ENCODE measurements around the gene RNF220.
"Not testable (repeated sequence)": the region's sequence is repeated elsewhere in the genome, so short reads cannot be mapped to it uniquely, and the experiment has no call there.

The RNF220 gene

GRCh38 chr1:44651069-44651468 is 246.0 kb downstream of the RNF220 start:
- Histone ChIP-seq H3K36me3 (ENCODE audit: insufficient read depth, low read length) (no peaks in the 10 kb centered on the region; the same call in none of the 2 replicates), H3K9ac (ENCODE audit: low read depth, low read length) (no peak overlapping the region), H3K9me3 (ENCODE audit: control insufficient read depth, insufficient read depth, low read length) (no peaks in the 10 kb centered on the region), H3K4me1 (ENCODE audit: insufficient read depth, low read length) (no peaks in the 10 kb centered on the region; the same call in 1 of the 2 replicates)

- Histone ChIP-seq H3K9me3 (ENCODE audit: control insufficient read depth, insufficient read depth, low read length) (no peaks in the 10 kb centered on the region), H3K9ac (ENCODE audit: low read depth, low read length) (no peak overlapping the region), H3K4me1 (ENCODE audit: insufficient read depth, low read length) (no peaks in the 10 kb centered on the region; the same call in 1 of the 2 replicates), H3K36me3 (ENCODE audit: insufficient read depth, low read length) (no peaks in the 10 kb centered on the region; the same call in none of the 2 replicates)
Observed at GRCh38 chr1:44652445-44653106, 247.5 kb downstream of the RNF220 start.

- H3K9me3 ChIP-seq (ENCODE audit: control insufficient read depth, insufficient read depth, low read length), result no peaks in the 10 kb centered on the region
- no peaks in the 10 kb centered on the region; the same call in 1 of the 2 replicates for H3K4me1 ChIP-seq (ENCODE audit: insufficient read depth, low read length)
- H3K9ac ChIP-seq (ENCODE audit: low read depth, low read length), result no peak overlapping the region
- no peaks in the 10 kb centered on the region; the same call in 1 of the 2 replicates for H3K36me3 ChIP-seq (ENCODE audit: insufficient read depth, low read length)
Observed at GRCh38 chr1:44653107-44653964, 248.3 kb downstream of the RNF220 start.

GRCh38 chr1:44654621-44655187 is 249.6 kb downstream of the RNF220 start:
- H3K36me3 ChIP-seq (ENCODE audit: insufficient read depth, low read length), result no peaks in the 10 kb centered on the region
- no peak overlapping the region for H3K9ac ChIP-seq (ENCODE audit: low read depth, low read length)
- no peaks in the 10 kb centered on the region for H3K9me3 ChIP-seq (ENCODE audit: control insufficient read depth, insufficient read depth, low read length)
- H3K4me1 ChIP-seq (ENCODE audit: insufficient read depth, low read length), result no peaks in the 10 kb centered on the region; the same call in 1 of the 2 replicates

- Histone ChIP-seq H3K9me3 (ENCODE audit: control insufficient read depth, insufficient read depth, low read length) (no peaks in the 10 kb centered on the region), H3K36me3 (ENCODE audit: insufficient read depth, low read length) (no peaks in the 10 kb centered on the region), H3K4me1 (ENCODE audit: insufficient read depth, low read length) (no peaks in the 10 kb centered on the region), H3K9ac (ENCODE audit: low read depth, low read length) (no peak overlapping the region)
Observed at GRCh38 chr1:44655609-44656008, 250.6 kb downstream of the RNF220 start.

- Histone ChIP-seq H3K9me3 (ENCODE audit: control insufficient read depth, insufficient read depth, low read length) (no peaks in the 10 kb centered on the region), H3K9ac (ENCODE audit: low read depth, low read length) (no peak overlapping the region), H3K36me3 (ENCODE audit: insufficient read depth, low read length) (no peaks in the 10 kb centered on the region), H3K4me1 (ENCODE audit: insufficient read depth, low read length) (0 out of 2 replicates have a peak, but pooled peaks cover 4% of the 10 kb centered on the region)
Observed at GRCh38 chr1:44659566-44659965, 254.5 kb downstream of the RNF220 start.

- Histone ChIP-seq H3K36me3 (ENCODE audit: insufficient read depth, low read length) (no peaks in the 10 kb centered on the region), H3K4me1 (ENCODE audit: insufficient read depth, low read length) (0 out of 2 replicates have a peak, but pooled peaks cover 4% of the 10 kb centered on the region), H3K9me3 (ENCODE audit: control insufficient read depth, insufficient read depth, low read length) (no peaks in the 10 kb centered on the region), H3K9ac (ENCODE audit: low read depth, low read length) (no peak overlapping the region)
Observed at GRCh38 chr1:44660176-44660575, 255.1 kb downstream of the RNF220 start.

- no peak overlapping the region for H3K9ac ChIP-seq (ENCODE audit: low read depth, low read length)
- H3K9me3 ChIP-seq (ENCODE audit: control insufficient read depth, insufficient read depth, low read length), result no peaks in the 10 kb centered on the region
- 0 out of 2 replicates have a peak, but pooled peaks cover 4% of the 10 kb centered on the region for H3K4me1 ChIP-seq (ENCODE audit: insufficient read depth, low read length)
- no peaks in the 10 kb centered on the region for H3K36me3 ChIP-seq (ENCODE audit: insufficient read depth, low read length)
Observed at GRCh38 chr1:44661781-44662682, 257.0 kb downstream of the RNF220 start.

GRCh38 chr1:44662683-44663030 is 257.6 kb downstream of the RNF220 start:
- 0 out of 2 replicates have a peak, but pooled peaks cover 4% of the 10 kb centered on the region for H3K4me1 ChIP-seq (ENCODE audit: insufficient read depth, low read length)
- no peaks in the 10 kb centered on the region for H3K36me3 ChIP-seq (ENCODE audit: insufficient read depth, low read length)
- H3K9me3 ChIP-seq (ENCODE audit: control insufficient read depth, insufficient read depth, low read length), result no peaks in the 10 kb centered on the region
- H3K9ac ChIP-seq (ENCODE audit: low read depth, low read length), result no peak overlapping the region

GRCh38 chr1:44663417-44663816 is 258.4 kb downstream of the RNF220 start:
- 0 out of 2 replicates have a peak, but pooled peaks cover 4% of the 10 kb centered on the region for H3K4me1 ChIP-seq (ENCODE audit: insufficient read depth, low read length)
- H3K9me3 ChIP-seq (ENCODE audit: control insufficient read depth, insufficient read depth, low read length), result no peaks in the 10 kb centered on the region
- H3K36me3 ChIP-seq (ENCODE audit: insufficient read depth, low read length), result no peaks in the 10 kb centered on the region
- no peak overlapping the region for H3K9ac ChIP-seq (ENCODE audit: low read depth, low read length)

- Histone ChIP-seq H3K9me3 (ENCODE audit: control insufficient read depth, insufficient read depth, low read length) (no peaks in the 10 kb centered on the region), H3K4me1 (ENCODE audit: insufficient read depth, low read length) (0 out of 2 replicates have a peak, but pooled peaks cover 4% of the 10 kb centered on the region), H3K9ac (ENCODE audit: low read depth, low read length) (no peak overlapping the region), H3K36me3 (ENCODE audit: insufficient read depth, low read length) (no peaks in the 10 kb centered on the region)
Observed at GRCh38 chr1:44664730-44665370, 259.8 kb downstream of the RNF220 start.

GRCh38 chr1:44666719-44667118 is 261.7 kb downstream of the RNF220 start:
- H3K9ac ChIP-seq (ENCODE audit: low read depth, low read length); H3K36me3 ChIP-seq (ENCODE audit: insufficient read depth, low read length); H3K4me1 ChIP-seq (ENCODE audit: insufficient read depth, low read length): not testable (repeated sequence)

GRCh38 chr1:44670751-44671640 is 265.9 kb downstream of the RNF220 start:
- Histone ChIP-seq H3K9me3 (ENCODE audit: control insufficient read depth, insufficient read depth, low read length) (no peaks in the 10 kb centered on the region), H3K9ac (ENCODE audit: low read depth, low read length) (no peak overlapping the region), H3K4me1 (ENCODE audit: insufficient read depth, low read length) (peaks cover 14% of the 10 kb centered on the region), H3K36me3 (ENCODE audit: insufficient read depth, low read length) (no peaks in the 10 kb centered on the region)

More at GRCh38 chr1:44666719-44667118, 261.7 kb downstream of the RNF220 start:
- H3K9me3 ChIP-seq (ENCODE audit: control insufficient read depth, insufficient read depth, low read length), result not testable (repeated sequence)

All from ES-I3 (cell line).